ENCODE data around the gene ACTL9.
"Not testable (repeated sequence)": the region's sequence is repeated elsewhere in the genome, so short reads cannot be mapped to it uniquely, and the experiment has no call there.

ACTL9 gene, protein sequence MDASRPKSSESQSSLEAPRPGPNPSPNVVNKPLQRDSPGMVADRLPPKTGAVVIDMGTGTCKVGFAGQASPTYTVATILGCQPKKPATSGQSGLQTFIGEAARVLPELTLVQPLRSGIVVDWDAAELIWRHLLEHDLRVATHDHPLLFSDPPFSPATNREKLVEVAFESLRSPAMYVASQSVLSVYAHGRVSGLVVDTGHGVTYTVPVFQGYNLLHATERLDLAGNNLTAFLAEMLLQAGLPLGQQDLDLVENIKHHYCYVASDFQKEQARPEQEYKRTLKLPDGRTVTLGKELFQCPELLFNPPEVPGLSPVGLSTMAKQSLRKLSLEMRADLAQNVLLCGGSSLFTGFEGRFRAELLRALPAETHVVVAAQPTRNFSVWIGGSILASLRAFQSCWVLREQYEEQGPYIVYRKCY

DNA sequence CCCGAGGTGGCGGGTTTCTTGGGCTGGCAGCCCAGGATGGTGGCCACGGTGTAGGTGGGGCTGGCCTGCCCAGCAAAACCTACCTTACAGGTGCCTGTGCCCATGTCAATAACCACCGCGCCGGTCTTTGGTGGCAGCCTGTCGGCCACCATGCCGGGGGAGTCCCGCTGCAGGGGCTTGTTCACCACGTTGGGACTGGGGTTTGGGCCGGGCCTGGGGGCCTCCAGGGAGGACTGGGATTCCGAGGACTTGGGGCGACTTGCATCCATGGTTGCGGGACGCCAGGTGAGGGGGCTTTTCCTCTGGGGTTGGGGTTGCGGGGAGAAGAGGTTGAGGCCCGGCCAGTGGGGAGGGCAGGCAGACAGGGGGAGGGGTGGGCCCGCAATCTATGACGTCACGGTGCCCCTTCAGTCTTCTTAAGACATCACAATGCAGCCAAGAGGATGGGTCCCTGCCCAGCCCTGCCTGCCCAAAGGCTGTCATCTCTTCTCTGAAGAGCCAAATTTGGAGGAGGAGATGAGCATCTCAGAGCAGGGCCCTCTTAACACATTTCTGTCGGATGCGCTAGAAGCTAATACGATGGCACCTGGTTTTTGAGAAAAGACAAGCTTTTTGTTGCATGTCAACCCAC, at the start of gene ACTL9:
Gene ACTL9 (minus strand): TSS at position 363 of the 631 bp plus-strand sequence. CDS start 94 bp downstream, at position 269.
- no peak for DNase-seq (ENCODE audit: low read depth in 3 of 3, low spot score in 1 of 3)

DNA sequence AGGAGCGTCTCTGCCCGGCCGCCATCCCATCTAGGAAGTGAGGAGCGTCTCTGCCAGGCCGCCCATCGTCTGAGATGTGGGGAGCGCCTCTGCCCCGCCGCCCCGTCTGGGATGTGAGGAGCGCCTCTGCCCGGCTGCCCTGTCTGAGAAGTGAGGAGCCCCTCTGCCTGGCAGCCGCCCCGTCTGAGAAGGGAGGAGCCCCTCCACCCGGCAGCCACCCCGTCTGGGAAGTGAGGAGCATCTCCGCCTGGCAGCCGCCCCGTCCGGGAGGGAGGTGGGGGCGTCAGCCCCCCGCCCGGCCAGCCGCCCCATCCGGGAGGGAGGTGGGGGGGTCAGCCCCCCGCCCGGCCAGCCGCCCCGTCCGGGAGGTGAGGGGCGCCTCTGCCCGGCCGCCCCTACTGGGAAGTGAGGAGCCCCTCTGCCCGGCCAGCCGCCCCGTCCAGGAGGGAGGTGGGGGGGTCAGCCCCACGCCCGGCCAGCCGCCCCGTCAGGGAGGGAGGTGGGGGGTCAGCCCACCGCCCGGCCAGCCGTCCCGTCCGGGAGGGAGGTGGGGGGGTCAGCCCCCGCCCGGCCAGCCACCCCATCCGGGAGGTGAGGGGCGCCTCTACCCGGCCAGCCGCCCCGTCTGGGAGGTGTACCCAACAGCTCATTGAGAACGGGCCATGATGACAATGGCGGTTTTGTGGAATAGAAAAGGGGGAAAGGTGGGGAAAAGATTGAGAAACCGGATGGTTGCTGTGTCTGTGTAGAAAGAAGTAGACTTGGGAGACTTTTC, 40.9 kb upstream of the ACTL9 start:
- DNase-seq (ENCODE audit: low read depth in 3 of 3, low spot score in 1 of 3), result not testable (repeated sequence)

DNA sequence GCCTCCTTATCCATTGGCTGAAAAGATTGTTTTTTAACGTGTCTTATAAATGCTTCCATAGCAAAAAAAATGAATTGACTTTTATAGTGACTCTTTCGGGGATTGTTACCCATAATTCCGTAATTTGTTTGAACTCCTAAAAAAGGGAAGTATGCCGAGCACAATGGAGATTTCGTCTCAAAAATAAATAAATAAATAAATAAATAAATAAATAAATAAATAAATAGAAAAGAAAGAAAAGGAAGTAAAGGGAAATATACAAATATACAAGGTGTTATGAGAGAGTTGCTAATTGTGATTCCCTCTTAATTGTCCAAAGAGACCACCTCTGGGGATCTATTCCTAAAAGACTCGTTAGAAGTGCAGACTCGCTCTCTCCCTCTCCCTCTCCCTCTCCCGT, 39.8 kb upstream of the ACTL9 start:
- no peak for DNase-seq (ENCODE audit: low read depth in 3 of 3, low spot score in 1 of 3)

DNA sequence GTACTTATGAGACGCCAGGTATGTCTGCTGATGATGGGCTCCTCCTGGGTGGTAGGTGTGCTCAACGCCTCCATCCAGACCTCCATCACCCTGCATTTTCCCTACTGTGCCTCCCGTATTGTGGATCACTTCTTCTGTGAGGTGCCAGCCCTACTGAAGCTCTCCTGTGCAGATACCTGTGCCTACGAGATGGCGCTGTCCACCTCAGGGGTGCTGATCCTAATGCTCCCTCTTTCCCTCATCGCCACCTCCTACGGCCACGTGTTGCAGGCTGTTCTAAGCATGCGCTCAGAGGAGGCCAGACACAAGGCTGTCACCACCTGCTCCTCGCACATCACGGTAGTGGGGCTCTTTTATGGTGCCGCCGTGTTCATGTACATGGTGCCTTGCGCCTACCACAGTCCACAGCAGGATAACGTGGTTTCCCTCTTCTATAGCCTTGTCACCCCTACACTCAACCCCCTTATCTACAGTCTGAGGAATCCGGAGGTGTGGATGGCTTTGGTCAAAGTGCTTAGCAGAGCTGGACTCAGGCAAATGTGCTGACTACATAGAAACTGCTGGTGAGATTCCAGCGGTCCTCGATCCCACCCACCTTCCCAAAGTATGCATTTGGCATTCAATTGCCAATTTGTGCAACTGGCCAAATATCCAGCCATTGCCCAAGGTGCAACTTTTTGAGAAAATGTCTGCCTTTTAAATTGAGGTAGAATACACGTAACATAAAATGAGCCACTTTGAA, 33.0 kb upstream of the ACTL9 start:
- DNase-seq (ENCODE audit: low read depth in 3 of 3, low spot score in 1 of 3), result no peak

DNA sequence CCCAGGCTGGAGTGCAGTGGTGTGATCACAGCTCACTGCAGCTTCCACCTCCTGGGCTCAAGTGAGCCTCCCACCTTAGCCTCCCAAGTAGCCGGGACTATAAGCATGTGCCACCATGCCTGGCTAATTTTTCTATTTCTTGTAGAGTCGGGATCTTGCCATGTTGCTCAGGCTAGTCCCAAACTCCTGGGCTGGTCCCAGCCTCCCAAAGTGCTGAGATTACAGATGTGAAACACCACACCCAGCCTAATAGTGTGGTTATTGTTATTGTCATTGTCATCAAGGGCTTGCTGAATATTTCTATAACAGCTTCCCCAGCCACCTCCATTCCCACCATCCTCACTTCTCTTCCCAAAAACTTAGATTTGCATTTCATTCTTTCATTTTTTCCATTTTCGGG, 25.7 kb upstream of the ACTL9 start:
- DNase-seq (ENCODE audit: low read depth in 3 of 3, low spot score in 1 of 3), result no peak

DNA sequence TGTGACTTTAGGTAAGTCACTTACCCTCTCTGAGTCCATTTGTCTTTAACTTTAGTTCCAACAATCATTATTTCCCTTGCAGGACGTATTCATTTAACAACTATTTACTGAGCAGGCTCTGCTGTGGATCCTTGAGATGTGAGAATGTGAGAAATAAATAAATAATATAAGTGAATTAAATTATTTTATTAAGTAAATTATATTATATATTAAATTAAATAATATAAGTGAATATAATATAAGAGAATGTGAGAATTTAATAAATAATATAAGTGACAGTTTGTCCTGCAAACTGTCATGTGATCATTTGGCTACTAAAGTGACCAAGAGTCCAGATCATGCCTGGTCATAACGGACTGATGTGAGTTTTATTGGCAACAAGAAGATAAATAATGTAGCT, 23.4 kb upstream of the ACTL9 start:
- no peak for DNase-seq (ENCODE audit: low read depth in 3 of 3, low spot score in 1 of 3)

DNA sequence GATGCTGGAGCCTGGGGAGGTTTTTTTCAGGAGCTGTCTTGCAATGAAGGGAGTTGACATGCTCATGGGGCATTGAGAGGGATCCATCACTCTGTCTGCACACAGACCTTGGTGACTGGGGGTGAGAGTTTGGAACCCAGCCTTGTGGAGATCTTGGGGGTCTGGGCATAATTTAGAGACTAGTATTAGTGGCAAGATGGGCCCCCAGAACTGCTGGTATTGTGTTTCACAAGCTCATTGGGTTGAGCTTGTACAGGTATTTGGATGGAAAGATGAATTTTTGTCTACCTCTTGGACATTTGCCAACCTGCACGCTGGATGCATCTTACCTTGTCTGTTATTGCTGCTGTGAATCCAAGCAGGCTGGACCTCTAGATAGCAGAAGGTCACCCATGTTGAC, 22.7 kb upstream of the ACTL9 start, which contains the start of gene OR2Z1:
Gene OR2Z1 (plus strand): TSS at position 301 of the 400 bp plus-strand sequence. CDS start 9,395 bp downstream, outside the sequence.
- no peak for DNase-seq (ENCODE audit: low read depth in 3 of 3, low spot score in 1 of 3)

DNA sequence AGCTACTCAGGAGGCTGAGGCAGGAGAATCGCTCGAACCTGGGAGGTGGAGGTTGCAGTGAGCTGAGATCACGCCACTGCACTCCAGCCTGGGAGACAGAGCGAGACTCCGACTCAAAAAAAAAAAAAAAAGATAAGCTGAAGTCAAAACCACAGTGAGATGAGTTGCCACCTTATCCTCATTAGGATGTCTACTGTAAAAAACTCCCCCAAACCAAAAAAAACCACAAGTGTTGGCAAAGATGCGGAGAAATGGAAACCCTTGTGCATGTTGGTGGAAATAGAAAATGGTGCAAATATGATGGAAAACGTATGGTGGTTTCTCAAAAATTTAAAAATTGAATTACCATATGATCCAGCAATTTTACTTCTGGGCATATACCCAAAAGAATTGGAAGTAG, 11.7 kb upstream of the ACTL9 start:
- DNase-seq (ENCODE audit: low read depth in 3 of 3, low spot score in 1 of 3), result not testable (repeated sequence)

DNA sequence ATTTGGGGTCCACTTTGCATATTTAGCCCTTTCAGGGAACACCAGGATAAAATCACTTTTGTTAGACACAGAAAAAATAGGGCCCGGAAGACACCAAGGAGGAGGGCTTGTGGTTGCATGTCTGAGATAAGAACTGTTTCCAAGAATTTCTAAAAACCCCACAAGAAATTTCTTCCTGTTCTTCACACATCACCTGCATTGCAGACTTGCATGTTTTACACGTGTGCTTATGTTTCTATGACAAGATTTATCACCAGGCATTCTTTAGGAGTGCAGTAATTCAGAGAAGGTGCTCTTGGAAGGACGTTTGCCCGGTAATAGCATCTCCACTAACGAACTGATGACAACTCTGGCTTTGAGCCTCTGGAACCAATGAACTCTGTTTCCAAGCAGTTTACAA, 7.1 kb upstream of the ACTL9 start:
- no peak for DNase-seq (ENCODE audit: low read depth in 3 of 3, low spot score in 1 of 3)

DNA sequence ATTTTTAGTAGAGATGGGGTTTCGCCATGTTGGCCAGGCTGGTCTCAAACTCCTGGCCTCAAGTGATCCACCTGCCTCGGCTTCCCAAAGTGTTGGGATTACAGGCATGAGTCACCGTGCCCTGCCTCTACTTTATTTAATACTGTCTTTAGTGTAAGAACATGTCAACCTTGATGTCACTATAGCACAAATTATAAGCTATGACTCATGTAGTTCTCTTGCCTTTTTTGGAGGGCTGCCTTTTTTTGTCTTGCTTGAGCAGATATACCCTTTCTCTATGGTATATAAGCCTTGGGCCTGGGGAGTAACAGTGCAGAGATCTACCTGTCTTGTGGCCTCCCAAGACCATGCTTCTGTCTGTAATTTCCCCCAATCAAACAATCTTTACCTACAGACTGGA, 6.7 kb upstream of the ACTL9 start:
- DNase-seq (ENCODE audit: low read depth in 3 of 3, low spot score in 1 of 3), result not testable (repeated sequence)

DNA sequence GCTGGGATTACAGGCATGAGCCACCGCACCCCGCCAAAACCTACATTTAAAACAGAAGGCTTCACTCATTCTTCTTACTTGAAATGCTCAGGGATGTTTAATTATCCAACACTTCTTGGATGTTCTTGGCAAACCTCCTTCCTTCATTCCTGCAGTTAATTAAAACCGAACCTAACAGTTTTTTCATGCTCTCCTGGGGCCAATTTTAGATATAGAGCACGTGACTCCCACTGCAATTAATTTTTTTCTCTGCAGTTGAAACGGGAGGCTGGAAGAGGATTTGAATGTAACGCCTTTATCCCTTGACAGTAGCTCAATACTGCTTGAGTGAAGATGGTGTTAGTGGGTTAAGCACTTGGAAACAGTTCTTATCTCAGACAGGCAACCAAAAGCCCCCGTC, 4.6 kb upstream of the ACTL9 start:
- no peak for DNase-seq (ENCODE audit: low read depth in 3 of 3, low spot score in 1 of 3)

DNA sequence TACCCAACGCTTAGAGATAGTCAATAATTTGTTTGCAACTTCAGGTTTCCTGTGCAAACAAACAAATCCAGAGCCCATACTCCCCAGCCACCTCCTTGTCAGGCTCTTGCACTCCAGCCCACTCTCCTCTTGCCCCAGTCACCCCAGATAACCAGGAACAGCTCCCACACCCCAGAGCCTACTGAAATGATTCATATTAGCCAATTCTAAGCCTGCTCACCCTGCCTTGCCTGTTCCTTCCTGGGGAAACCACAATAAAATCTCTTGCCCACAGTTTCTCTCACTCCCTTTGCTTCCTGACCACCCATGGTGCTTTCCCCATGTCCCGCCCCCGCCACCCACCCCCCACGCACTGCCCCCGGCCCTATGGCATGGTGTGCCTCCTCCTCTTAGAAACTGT, 3.8 kb upstream of the ACTL9 start:
- DNase-seq (ENCODE audit: low read depth in 3 of 3, low spot score in 1 of 3), result no peak

DNA sequence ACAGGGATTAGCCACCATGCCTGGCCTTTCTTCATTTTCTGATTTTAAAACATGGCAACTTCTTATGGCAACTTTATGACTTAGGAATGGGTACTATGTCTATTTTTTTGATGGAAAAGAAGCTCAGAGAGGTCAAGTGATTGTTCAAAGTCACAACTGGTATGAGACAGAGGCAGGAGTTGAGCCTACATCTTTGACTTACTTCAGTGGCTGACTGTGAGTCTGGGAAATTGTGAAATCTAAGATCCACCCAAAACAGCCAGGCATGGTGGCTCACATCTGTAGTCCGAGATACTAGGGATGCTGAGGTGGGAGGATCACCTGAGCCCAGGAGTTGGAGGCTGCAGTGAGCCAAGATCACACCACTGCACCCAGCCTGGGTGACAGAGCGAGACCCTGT, 2.4 kb upstream of the ACTL9 start:
- no peak for DNase-seq (ENCODE audit: low read depth in 3 of 3, low spot score in 1 of 3)

DNA sequence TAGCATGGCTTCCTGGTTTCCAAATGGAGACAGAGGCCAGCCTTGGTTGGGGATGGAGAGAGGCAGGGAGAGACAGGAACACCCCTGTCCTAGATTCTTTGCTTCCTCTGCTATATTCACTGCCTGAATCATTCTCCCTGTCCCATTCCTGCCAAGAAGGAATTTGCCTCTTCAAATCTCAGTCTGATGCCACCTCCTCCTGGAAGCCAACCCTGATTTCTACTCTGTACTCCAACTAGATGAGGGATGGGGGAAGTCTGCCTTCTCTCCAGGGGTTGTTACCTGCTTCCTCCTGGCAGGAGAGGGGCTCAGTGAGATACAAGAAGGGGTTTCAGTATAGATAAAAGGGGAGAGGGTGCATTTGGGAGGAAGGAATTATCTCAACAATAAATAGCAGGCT, 1.3 kb upstream of the ACTL9 start:
- no peak for DNase-seq (ENCODE audit: low read depth in 3 of 3, low spot score in 1 of 3)

DNA sequence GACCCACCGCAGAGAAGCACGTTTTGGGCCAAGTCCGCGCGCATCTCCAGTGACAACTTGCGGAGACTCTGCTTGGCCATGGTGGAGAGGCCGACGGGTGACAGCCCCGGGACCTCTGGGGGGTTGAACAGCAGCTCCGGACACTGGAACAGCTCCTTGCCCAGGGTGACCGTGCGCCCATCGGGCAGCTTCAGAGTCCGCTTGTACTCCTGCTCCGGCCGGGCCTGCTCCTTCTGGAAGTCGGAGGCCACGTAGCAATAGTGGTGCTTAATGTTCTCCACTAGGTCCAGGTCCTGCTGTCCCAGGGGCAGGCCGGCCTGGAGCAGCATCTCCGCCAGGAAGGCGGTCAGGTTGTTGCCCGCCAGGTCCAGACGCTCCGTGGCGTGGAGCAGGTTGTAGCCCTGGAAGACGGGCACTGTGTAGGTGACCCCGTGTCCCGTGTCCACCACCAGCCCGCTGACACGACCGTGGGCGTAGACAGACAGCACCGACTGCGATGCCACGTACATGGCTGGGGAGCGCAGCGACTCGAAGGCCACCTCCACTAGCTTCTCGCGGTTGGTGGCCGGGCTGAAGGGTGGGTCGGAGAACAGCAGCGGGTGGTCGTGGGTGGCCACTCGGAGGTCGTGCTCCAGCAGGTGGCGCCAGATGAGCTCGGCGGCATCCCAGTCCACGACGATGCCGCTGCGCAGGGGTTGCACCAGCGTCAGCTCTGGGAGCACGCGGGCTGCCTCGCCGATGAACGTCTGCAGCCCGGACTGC, 743 bp downstream of the ACTL9 start:
- no peak for DNase-seq (ENCODE audit: low read depth in 3 of 3, low spot score in 1 of 3)

DNA sequence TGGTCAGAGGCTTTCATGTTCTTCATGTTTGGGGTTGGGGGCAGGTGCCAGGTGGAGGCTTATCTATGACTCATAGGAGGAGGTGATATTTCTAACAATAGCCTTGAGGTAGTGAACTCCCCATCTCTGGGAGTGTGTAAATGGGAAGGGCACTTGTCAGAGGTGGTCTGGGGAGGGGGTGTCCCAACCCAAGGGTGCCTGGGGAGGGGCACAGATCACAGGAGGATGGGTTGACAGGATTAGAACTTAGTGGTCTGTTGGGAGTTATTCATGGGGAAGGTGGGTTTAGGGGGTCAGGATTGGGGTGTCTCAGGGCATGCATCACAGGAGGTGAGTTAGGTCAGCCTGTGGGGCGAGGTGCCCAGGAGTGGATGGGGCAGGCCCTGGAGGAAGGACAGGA, 1.6 kb downstream of the ACTL9 start:
- DNase-seq (ENCODE audit: low read depth in 3 of 3, low spot score in 1 of 3), result no peak

DNA sequence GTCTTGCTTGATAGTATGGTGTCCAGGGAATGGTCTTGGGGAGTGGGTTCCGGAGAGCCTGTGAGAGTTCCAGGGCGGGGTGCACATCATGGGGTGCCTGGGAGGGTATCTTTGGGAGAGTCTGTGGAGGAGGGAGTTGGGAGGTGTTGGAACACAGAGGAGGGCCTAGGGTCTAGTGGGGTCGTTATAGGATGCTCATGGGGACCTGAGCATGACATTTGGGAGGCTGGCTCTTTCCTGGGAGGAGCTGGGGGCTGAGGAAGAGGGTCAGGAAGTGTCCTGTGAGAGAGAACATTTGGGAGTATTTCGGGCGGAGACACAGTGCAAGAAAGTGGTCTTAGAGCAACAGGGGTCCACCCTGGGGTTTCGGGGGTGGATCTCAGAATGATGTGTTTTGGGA, 2.7 kb downstream of the ACTL9 start:
- no peak for DNase-seq (ENCODE audit: low read depth in 3 of 3, low spot score in 1 of 3)

DNA sequence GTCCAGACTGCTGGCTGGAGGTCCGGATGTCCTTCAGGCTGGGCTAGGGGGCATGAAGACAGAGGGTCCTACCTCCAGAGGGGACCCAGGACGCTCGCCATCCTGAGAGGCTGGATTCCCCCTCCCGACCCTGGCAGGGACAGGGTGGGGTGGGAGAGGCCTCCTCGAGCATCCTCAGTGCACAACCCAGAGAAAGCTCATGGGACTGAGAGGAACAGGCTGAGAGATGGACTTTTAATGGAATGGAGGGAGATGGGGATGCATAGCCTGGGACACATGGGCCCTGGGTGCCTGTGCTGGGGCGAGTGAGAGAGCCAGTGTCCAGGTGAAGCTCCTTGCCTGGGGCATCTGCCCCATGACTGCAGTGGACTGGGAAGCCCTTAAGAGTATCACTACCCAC, 3.1 kb downstream of the ACTL9 start:
- DNase-seq (ENCODE audit: low read depth in 3 of 3, low spot score in 1 of 3), result no peak

DNA sequence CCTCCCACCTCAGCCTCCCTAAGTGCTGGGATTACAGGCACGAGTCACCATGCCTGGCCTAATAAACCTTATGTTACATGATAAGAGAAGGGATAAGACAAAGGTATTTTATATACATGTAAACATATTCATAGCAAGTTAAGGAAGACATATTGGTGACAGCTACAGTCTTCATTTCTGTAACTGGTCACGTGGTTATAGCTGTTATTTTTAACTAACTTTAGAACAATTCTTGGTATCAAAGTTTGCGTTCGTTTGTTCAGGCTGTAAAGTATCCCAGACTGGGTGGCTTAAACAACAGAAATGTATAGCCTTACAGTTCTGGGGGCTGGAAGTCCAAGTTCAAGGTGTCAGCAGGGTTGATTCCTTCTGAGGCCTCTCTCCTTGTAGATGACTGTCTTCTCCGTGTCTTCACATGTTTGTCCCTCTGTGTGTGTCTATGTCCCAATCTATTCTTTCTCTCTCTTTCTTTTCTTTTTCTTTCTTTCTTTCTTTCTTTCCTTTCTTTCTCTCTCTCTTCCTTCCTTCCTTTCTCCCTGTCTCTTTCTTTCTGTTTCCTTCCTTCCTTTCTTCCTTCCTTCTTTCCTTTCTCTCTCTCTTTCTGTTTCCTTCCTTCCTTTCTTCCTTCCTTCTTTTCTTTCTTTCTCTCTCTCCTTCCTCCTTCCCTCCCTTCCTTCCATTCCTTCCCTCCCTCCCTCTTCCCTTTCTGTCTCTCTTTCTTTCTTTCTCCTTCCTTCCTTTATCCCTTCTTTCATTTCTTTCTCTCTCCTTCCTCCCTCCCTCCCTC, 7.6 kb downstream of the ACTL9 start:
- no peak for DNase-seq (ENCODE audit: low read depth in 3 of 3, low spot score in 1 of 3)

DNA sequence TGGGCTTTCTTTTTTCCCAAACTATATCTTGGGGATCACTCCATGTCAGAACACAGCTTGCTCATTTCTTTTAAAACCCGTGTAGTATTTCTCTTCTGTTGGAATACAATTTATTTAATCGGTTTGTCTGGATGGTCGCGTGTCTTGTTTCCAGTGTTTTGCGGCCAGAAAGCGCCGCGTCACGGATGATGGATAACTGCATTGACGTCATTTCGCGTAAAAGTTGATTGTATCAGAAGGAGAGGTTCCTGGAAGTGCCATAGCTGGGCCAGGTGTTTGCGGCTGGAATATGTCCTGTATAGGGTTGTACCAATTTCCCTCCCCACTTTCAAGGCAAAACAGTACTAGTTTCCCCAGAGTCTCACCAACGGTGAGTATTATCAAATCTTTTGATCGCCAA, 9.7 kb downstream of the ACTL9 start:
- no peak for DNase-seq (ENCODE audit: low read depth in 3 of 3, low spot score in 1 of 3)
